HG03039 (cell line): ENCODE data around the gene GJC2.
"Not testable (repeated sequence)": the region's sequence is repeated elsewhere in the genome, so short reads cannot be mapped to it uniquely, and the experiment has no call there.

Experiments used
- ATAC-seq: cut with Tn5 transposase; IDR thresholded peaks from one replicate; pipeline ENCODE4 v1.9.1; 2021; ENCODE audit warnings: mild to moderate bottlenecking, moderate library complexity; ENCODE audit not compliant: unreplicated experiment

The GJC2 gene

DNA sequence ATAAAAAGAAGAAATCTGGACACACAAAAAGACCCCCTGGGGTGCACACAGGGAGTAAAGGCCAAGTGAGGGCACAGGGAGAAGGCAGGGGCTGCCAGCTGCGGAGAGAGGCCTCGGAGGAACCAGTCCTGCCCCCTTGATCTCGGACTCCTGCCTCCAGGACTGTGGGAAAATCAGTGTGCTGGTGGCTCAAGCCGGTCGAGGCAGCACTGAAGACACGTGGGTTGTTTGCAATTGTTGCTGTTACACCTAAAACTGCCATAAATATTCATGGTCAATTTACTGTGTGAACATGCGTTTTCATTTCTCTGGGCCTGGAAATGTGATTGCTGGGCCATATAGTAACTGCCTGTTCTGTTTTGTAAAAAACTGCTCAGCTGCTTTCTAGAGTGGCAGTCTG, 34.4 kb downstream of the GJC2 start:
- no peak for ATAC-seq

DNA sequence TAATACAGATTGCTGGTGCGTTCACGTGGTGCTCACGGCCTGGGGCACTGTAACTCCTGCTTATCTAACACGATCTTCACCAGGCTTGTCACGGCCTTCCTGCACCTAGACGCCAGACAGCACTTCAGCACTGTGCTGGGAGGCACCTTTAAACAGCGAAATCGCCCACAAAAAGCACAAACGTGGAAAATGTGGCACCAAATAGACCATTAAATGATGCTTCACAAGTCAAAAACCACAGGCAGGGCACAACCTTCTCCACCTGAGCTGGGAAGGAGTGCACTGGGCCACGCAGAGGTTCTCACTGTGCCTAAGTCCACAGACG, 35.9 kb downstream of the GJC2 start:
- no peak for ATAC-seq

DNA sequence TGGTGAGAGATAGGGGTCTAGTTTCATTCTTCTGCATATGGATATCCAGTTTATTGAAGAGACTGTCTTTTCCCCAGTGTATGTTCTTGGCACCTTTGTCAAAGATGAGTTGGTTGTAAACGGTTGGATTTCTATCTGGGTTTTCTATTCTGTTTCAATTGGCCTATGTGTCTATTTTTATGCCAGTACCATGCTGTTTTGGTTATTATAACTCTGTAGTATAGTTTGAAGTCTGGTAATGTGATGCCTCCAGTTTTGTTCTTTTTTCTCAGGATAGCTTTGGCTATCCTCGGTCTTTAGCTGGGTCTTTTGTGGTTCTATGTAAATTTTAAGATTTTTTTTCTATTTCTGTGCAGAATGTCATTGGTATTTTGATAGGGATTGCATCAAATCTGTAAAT, 38.5 kb downstream of the GJC2 start:
- not testable (repeated sequence) for ATAC-seq

DNA sequence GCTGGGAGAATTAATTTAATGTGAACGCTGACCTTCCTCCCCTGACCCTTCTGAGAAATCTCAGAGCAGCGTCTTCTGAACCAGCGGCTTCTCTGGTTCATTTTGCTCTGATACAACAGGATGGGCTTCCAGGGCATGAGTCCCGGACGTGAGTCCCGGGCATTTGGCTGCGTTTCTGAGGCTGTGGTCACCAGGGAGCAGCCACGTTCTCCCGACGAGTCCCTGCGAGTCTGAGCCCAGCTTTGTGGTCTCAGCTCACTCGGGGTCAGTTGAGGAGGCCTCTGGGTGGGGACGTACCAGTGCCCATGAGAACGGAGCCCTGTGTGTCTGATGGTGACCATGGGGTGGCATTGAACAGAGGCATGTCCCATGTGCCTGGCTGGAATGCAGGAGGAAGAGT, 40.5 kb downstream of the GJC2 start:
- no peak for ATAC-seq

DNA sequence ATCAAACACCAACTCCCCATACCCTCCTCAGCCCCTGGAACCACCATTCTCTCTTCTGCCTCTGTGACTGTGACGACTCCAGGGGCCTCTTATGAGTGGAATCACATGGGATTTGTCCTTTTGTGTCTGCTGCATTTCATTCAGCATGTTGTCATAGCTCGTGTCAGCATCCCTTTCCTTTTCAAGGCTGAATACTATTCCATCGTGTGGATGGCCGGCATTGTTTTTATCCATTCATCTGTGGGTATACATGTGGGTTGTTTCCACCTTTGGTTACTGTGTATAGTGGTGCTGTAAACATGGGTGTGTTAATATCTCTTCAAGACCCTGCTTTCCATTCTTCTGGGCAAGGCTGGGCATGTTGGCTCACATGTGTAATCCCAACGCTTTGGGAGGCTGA, 41.0 kb downstream of the GJC2 start:
- ATAC-seq = no peak

DNA sequence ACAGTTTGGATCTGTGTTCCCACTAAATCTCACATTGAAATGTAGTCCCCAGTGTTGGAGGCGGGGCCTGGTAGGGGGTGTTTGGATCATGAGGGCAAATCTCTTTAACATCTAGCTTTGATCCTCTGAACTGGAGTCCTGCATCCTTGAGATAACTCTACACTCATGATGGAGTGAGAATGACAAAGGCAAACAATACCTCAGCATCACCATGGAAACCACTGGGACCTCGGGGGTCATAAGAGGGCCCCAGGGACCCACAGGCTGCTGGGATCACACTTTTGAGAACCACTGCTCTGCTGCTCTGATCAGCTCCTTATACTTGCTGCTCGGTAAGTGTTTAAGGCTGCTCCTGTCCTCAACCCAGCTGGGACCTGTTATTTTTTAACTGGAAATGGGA, 44.7 kb downstream of the GJC2 start:
- ATAC-seq = no peak

DNA sequence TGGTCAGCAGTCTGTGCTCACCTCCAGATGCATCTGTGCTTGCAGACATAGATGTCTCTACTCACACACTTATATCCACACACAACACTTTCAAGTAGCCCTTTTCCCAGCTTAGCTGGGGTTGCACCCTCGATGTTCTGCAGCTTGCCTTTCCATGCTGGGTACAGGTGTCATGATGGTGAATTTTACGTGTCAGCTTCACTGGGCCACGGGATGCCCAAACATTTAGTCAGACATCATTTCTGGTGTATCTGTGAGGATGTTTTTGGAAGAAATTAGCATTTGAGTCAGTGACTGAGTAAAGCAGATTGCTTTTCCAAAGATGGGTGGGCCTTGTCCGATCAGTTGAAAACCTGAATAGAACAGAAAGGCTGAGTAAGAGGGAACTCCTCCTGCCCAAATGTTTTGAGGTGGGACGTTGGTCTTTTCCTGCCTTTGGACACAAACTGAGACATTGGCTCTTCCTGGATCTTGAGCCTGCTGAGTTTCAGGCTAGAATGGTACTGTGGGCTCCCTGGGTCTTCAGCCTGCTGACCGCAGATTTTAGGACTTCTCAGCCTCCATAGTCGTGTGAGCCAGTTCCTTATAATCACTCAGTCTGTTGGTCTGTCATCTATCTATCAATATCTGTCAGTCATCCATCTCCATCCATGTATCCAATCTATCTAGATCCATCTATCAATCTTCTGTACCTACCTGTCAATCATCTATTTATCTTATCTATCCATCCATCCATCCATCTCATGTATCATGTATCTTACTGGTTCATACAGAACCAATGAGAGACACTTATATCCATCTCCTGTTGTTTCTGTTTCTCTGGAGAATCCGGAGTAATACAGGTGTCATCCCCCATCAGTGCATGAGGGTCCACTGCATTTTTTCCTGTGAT, 45.4 kb downstream of the GJC2 start:
- ATAC-seq = no peak

DNA sequence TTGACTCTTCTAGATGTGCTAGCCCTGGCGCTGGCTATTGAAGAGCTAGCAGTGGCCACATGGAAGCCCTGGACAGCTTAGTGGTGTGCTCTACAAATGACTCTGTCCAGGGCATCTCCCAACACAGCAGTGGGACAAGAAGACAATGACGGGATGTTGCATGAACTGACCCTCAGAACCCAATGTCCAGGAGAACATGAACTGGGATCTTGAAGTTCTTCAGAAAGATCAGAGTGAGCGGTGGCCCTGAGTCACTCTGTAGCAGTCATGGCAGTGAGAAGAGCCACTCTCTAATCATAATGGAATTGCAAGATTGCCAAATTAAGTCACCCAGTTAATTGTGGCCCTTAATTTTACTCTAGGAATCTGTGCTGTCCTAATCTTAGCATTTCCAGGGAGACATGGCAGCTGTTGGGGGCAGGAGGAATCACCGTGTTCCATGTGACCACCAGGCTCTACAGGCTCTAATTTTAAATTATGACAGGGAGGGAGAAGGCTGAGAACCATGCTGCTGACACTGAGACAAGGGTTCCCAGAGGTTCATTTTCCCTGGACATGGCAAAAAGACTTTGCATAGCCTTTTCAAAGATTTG, 47.9 kb downstream of the GJC2 start:
- ATAC-seq = no peak

DNA sequence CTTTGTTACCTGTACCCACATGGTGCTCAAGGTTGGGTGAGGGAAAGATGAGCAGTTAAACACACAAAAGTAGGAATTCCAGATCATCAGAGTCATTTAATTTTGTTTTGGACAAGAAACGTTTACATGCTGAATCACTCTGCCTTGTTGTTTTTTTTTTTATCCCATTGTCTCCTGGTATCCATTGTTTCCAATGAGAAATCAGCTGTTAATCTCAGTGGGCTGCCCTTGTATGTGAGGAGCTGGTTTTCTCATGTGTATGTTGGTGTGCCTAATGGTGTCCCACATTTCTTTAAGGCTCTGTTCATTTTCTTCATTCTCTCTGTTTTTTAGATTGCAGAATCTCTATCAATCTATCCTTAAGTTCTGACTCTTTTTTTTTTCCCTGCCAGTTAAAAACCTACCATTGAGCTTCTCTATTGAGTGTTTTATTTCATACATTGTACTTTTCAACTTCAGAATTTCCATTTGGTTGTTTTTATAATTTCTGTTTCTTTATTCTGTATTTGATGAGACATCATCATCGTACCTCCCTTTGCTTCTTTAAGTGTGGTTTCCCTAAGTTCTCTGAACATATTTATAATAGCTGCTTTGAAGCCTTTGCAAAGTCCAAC, 49.4 kb downstream of the GJC2 start:
- no peak for ATAC-seq

DNA sequence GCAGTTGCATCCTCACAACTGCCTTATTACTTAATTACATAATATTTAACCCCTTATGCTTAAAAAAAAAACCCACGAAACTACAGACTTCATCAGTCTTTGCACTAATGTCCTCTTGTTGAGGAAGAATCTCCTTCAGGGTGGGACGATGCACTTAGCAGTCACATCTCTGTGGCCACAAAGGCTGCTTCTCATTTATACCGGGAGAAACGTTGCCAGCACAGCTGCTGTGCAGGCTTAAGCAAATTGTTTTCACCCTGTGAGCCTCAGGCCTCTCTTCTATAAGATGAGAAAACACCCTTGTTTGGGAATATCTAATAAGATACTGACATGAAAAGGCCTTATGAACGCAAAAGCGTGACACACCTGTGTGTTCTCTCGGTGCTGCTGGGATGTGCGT, 55.2 kb downstream of the GJC2 start:
- no peak for ATAC-seq

DNA sequence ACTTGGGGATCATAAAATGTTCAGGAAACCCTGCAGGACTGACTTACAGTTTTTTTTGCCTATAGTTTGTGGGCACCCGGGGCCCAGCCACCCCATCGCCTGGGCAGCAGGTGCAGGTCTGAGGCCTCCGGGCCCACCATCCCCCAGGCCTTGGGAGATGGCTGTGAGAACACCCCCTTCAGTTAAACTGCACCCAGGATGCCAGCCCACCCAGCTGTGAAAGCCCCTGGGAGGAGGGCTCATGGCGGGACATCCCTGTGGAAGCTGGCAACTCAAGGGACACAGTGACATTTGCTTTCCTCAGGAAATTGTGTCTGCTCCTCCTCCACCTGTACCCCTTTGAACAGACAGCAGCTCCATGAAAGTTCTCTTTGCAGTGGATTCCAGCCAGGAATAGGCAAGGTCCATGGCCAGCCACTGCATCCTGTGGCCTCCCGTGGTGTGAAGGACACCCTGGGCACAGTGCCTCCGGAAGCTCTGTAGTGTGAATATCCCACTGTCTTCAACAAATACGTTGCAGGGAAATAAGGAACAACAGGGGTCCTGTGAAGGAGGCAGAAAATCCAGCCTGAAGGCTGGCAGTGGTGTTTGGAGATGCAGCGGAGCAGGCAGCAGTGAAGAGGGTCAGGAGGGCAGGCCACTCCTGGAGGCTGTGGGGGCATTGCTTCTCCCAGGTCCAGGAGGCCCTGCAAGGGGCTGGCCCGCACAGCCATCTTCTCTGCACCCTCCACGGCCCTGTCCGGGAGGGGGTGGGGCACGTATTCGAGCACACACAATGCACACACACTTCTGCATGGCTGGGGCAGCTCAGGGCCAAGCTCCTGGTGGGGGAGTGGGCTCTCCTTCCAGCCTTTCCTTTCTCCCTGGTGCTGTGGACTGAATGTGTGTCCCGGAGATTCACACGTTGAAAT, 56.1 kb downstream of the GJC2 start:
- ATAC-seq = no peak

DNA sequence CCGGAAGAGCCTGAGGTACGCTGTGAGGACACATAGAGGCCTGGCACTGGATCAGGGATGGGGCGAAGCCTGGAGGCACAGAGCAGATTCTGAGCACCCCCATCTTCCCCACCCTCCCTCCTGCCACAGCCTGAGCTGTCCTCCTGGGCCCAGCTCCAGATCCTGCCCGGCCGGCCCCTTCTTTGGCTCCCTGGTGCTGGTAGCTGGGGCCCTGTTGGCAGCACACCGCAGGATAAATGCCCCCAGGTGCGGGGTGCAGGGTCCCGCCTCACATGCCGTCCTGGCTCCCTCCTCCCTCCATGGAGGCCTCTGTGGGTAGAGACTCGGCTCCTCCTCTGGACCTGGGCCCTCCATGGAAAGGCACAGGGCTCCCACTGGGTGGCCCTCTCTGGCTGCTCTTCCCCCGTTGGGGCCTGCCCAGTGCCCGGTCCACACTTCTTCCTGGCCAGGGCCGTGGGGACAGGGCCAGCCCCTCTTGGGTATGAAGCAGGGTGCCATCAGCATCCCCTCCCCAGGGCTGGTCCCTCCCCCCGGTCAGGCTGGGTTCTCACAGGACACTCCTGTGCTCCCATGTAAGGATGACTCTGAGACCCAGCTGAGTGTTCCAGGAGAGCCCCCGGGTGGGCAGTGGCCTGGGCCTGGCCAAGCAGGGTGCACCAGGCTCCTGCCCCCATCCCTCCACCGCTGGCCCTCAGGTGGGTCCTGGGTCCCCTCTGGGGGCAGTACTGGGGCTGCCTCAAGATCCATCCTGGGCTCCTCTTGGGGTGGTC, 57.0 kb downstream of the GJC2 start:
- ATAC-seq = no peak

DNA sequence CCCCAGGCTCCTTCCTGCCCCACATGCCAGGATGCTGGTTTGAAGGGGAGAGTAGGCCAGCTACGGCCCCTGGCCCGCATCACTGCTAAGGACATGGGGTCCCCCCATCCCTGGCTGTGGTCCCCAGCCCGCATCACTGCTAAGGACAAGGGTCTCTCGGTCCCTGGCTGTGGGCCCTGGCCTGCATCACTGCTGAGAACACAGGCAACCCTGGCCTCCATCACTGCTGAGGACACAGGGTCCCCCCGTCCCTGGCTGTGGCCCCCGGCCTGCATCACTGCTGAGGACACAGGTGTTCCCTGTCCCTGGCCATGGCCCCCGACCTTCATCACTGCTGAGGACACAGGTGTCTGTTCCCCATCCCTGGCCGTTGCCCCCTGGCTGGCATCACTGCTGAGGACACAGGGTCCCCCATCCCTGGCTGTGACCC, 57.7 kb downstream of the GJC2 start:
- ATAC-seq = no peak

DNA sequence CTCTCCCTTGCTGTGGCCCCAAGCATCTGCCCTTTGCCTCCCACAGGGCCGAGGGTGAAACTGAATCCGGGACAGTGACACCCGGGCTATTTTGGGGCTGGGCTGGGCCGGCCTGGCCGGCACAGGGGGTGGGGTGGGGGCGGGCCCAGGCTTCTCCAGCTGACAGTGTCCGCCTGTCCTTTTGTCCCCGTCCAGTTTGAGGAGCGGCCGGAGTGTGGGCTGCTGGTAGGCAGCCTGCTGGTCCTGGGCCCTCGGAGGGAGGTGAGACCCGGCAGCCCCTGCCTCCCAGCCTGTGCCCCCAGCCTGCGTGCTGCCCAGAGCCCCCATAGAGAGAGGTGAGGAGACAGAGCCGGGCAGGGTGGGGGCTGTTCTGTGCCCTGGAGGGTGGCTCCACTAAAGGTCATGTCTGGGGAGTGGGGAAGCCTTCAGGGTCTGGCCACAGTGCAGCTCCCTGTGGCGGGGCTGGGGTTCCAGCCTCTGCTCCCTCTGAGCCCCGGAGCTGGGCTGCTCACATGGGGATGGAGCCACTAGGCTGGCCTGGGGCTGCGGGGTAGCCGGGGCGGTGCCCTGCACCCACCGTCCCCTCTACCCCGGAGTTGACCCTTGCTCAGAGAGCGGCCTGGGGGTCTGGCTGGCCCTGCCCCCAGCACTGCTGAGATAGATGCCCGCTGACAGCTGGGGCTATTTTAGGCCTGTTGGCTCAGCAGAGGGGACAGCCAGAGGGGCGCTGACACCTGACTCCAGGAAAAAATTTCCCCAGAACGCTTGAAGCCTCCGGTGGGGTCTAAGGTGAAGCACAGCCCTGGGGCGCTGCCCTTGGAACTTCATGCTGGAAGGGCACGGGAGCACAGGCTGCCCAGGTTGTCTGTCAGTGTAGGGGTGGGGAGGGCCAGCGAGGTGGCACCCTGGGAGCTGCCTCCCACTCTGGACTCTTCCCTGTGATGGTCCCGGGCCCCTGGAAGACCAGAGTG, 58.4 kb downstream of the GJC2 start, which contains the start of gene OBSCN:
Gene OBSCN (plus strand): TSS at position 194 of the 971 bp plus-strand sequence. CDS start 3,740 bp downstream, outside the sequence.
- no peak for ATAC-seq

DNA sequence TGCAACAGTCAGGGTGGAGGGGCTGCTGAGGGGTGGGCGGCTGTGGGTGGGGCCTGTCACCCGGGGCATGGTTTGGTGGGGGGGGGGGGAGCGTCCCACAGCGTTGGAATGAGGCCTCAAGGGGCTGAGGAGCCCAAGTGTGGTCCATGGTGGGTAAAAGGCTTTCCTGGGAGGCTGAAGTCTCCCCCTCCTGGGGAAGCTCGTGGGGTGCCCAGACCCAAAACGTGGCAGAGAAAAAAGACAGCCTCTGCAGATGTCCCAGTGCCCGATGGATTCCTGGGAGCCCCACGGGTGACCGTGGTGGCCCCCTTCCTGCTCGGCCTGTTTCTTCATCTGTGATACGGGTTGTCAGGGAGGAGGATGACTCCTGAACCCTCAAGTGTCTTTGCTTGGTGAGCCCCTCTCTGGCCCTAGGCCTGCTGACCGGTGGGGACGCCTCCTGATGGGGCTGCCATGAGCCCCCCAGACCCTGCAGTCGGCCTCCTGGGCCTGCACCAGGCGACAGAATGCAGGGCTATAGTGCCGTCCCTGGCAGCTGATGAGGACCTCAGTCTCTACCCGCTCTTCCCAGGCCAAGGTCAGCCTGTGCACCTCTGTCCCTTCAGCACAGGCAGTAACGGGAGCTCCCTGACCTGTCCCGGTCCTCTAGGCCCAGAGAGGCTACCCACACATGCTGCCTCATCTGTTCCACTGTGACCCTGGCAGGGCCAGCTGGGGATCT, 59.3 kb downstream of the GJC2 start:
- no peak for ATAC-seq
